ENCODE measurements around the gene PLAAT2.
"Not testable (repeated sequence)": the region's sequence is repeated elsewhere in the genome, so short reads cannot be mapped to it uniquely, and the experiment has no call there.

PLAAT2 gene

GRCh38 chr11:63534895-63535461, 28.2 kb downstream of the PLAAT2 start:
- no peak for DNase-seq (ENCODE audit: low spot score)
- no peak for TF ChIP-seq CTCF (conservative IDR thresholded peaks at IDR 0.05; ENCODE audit: low read depth)
- POLR2A ChIA-PET (ENCODE audit: low non-redundant PET): no interaction called here
- H3K27ac ChIP-seq: no peak overlapping the region
- CTCF ChIA-PET: no interaction called here

GRCh38 chr11:63534076-63534475, 29.1 kb downstream of the PLAAT2 start:
- DNase-seq (ENCODE audit: low spot score): no peak
- ChIA-PET POLR2A (ENCODE audit: low non-redundant PET) (no interaction called here), CTCF (no interaction called here)
- no peak for TF ChIP-seq CTCF (conservative IDR thresholded peaks at IDR 0.05; ENCODE audit: low read depth)
- H3K27ac ChIP-seq: no peak overlapping the region

- ChIA-PET CTCF (interaction anchor here (0.7 kb wide), 1 partner anchor 10 kb away, joined by 5 read pairs; no protein-coding TSS in a partner anchor), POLR2A (ENCODE audit: low non-redundant PET) (no interaction called here)
- DNase-seq (ENCODE audit: low spot score): no peak
These were observed 30.2 kb downstream of the PLAAT2 start for GRCh38 chr11:63532799-63533475.

GRCh38 chr11:63532117-63532516, 31.1 kb downstream of the PLAAT2 start:
- POLR2A ChIA-PET (ENCODE audit: low non-redundant PET): no interaction called here
- DNase-seq (ENCODE audit: low spot score): no peak
- no peak for TF ChIP-seq CTCF (conservative IDR thresholded peaks at IDR 0.05; ENCODE audit: low read depth)
- no peak overlapping the region for H3K27ac ChIP-seq
- CTCF ChIA-PET: interaction anchor here (0.5 to 0.7 kb wide), 2 partner anchors 9 to 108 kb away, joined by 3 to 5 read pairs; no protein-coding TSS in a partner anchor

More at GRCh38 chr11:63532799-63533475, 30.2 kb downstream of the PLAAT2 start:
- no peak overlapping the region for H3K27ac ChIP-seq
- no peak for TF ChIP-seq CTCF (conservative IDR thresholded peaks at IDR 0.05; ENCODE audit: low read depth)

GRCh38 chr11:63531074-63531792, 31.9 kb downstream of the PLAAT2 start:
- POLR2A ChIA-PET (ENCODE audit: low non-redundant PET); H3K27ac ChIP-seq: not testable (repeated sequence)
- CTCF ChIA-PET: interaction anchor here (0.6 kb wide), 2 partner anchors 191 to 403 kb away, joined by 3 to 5 read pairs; no protein-coding TSS in a partner anchor
- peak; percentile 19 for DNase-seq (ENCODE audit: low spot score)

- ChIA-PET CTCF (interaction anchor here (1.0 kb wide), 1 partner anchor 21 kb away, joined by 4 read pairs; no protein-coding TSS in a partner anchor), POLR2A (ENCODE audit: low non-redundant PET) (no interaction called here)
- no peak for TF ChIP-seq CTCF (conservative IDR thresholded peaks at IDR 0.05; ENCODE audit: low read depth)
- DNase-seq (ENCODE audit: low spot score): no peak
- no peak overlapping the region for H3K27ac ChIP-seq
These were observed 33.2 kb downstream of the PLAAT2 start for GRCh38 chr11:63530021-63530420.

GRCh38 chr11:63529373-63529772, 33.8 kb downstream of the PLAAT2 start:
- POLR2A ChIA-PET (ENCODE audit: low non-redundant PET); H3K27ac ChIP-seq; DNase-seq (ENCODE audit: low spot score): not testable (repeated sequence)
- CTCF ChIA-PET: interaction anchor here (1.0 kb wide), 1 partner anchor 22 kb away, joined by 4 read pairs; no protein-coding TSS in a partner anchor

- CTCF ChIA-PET; DNase-seq (ENCODE audit: low spot score); POLR2A ChIA-PET (ENCODE audit: low non-redundant PET); H3K27ac ChIP-seq: not testable (repeated sequence)
These were observed 34.4 kb downstream of the PLAAT2 start for GRCh38 chr11:63528729-63529278.

- DNase-seq (ENCODE audit: low spot score); POLR2A ChIA-PET (ENCODE audit: low non-redundant PET); H3K27ac ChIP-seq; CTCF ChIA-PET: not testable (repeated sequence)
These were observed 35.0 kb downstream of the PLAAT2 start for GRCh38 chr11:63528156-63528555.

Measured in RWPE1 (cell line).